ENCODE results near the gene MICU1.
"Not testable (repeated sequence)": the region's sequence is repeated elsewhere in the genome, so short reads cannot be mapped to it uniquely, and the experiment has no call there.

Gene MICU1, protein sequence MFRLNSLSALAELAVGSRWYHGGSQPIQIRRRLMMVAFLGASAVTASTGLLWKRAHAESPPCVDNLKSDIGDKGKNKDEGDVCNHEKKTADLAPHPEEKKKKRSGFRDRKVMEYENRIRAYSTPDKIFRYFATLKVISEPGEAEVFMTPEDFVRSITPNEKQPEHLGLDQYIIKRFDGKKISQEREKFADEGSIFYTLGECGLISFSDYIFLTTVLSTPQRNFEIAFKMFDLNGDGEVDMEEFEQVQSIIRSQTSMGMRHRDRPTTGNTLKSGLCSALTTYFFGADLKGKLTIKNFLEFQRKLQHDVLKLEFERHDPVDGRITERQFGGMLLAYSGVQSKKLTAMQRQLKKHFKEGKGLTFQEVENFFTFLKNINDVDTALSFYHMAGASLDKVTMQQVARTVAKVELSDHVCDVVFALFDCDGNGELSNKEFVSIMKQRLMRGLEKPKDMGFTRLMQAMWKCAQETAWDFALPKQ

GRCh38 chr10:72625608-72626443 is at the start of gene MICU1:
Gene MICU1, minus strand, starts transcription at chr10:72626079. Its CDS starts 59,286 bp downstream, at chr10:72566793.
- peak; percentile 97 for DNase-seq

- not testable (repeated sequence) for DNase-seq
These were observed 48.3 kb upstream of the MICU1 start for GRCh38 chr10:72674174-72674573.

DNA sequence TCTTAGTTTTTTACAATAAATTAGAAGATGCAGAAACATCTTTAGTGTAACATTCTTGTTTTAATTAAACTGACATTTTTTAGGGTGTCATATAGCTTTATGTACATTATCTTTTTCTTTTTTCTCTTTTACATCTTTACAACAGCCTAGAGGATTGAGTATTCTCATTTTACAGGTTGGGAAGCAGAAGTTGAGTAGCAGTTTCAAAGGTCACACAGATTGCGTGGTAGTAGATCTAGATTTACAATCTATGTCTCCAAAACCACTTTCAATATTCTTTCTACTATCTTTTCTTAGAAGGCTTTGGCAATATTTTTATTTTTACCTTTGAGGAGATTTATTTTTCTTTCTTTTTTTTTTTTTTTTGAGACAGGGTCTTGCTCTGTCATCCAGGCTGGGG is 47.4 kb upstream of the MICU1 start:
- DNase-seq = no peak

DNA sequence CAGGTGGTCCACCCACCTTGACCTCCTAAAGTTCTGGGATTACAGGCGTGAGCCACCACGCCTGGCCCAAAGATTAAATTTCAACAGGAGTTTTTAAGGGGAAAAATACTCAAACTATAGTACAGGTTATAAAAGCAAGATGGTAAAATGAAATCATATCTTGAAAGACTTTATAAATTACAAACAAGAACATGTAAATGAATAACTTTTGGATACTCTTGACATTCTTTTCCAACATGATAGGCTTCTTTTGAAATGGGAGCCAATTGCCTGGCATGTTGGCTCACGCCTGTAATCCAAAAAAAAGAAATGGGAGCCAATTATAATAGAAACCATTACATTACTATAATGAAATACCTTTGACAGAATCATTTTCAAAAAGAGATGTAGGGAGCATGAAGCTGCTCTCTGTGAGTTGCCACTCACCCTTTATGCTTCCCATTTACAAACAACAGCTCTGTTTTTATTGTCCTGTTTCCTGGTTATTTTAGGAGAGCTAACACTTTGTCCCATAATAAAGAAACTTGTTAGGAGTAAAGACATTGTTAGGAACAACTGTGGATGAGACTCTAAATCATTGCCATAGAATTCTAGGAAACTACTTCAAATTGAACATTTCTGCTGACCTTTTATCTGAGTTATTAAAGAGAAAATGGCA is 41.5 kb upstream of the MICU1 start:
- DNase-seq = no peak

GRCh38 chr10:72665925-72666324 is 40.0 kb upstream of the MICU1 start:
- DNase-seq = no peak

GRCh38 chr10:72663971-72664370 is 38.1 kb upstream of the MICU1 start:
- DNase-seq = no peak

DNA sequence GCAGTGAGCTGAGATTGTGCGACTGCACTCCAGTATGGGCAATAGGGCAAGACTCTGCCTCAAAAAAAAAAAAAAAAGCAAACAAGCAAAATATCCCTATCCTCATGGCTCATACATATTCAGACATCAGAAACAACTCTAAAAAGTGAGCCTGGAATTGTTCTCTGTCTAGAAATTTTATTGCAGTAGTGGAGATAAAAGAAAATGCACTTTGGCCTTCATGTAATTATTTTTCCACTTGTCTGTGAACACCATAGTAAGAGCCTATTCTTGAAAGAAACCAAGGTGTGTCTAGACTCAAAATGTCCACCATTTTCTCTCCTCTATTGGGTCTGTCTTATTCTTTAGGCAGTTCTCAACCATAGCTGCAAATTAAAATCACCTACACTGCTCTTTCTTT is 35.6 kb upstream of the MICU1 start:
- no peak for DNase-seq

DNA sequence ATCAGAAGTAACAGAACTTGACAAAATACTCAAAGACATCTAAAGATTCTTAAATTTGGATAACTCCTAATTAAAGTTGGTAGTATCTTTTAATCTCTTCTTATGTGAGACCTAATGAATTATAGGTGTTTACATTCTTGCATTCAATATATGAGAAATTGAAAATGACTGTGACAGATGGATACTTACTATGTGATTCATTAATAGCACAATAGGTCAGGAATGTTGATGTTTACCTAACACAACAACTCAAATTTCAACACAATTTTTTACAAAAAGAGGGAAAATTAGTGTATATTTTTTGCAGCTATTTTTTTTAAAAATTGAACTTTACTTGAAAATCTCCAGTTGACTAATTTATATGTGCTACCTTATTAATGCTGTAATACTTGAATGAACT is 34.3 kb upstream of the MICU1 start:
- no peak for DNase-seq

GRCh38 chr10:72659694-72660093 is 33.8 kb upstream of the MICU1 start:
- DNase-seq = no peak

- no peak for DNase-seq
These were observed 33.0 kb upstream of the MICU1 start for GRCh38 chr10:72658696-72659400.

DNA sequence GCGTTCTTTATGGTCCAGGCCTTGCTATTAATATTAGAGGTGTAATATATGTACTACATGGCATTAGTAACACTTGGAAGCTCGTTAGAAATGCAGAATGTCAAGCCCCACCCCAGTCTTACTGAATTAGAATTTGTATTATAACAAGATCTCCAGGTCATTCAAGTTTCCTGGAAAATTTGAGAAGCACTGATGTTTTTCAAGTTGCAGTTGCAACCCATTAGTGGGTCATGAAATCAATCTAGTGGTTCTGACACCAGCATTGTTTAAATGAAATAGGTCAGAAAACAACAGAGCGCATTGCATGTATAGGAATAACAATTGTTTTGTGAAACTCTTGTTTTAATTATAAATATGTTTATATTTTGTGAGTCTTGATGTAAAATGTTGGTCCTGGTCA is 28.8 kb upstream of the MICU1 start:
- no peak for DNase-seq

DNA sequence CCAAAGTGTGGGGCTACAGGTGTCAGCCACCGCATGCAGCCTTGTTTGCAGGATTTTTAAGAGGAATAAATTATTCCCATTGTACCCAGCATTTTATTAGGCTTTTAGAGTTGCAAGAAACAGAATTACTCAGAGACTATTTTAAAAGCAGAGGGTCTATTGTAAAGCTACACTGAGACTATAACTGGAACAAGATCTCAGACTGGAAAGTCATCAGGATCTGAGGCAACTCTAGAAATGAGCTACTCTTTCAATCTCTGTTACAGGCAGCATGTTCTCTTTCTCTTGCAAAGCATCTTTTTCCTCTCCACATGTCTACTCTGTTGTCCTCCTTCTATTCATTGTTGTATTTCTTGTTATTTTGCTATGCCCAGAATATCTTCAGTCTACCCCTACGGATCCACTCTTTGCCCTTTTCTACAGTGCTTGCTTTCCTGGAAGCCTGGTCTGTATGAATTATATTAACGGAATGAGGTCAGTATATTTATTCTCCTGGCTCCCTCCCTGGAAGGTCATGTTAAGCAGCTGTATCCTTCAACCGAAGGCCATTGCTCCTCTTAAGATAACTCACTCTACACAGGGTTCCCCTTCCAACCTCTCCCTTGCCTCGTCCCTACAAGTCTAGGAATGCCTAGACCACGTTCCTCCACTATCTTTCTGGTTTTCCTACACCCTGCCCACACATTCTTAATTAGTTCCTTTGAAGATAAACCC is 27.7 kb upstream of the MICU1 start:
- DNase-seq = no peak

GRCh38 chr10:72649291-72649690 is 23.4 kb upstream of the MICU1 start:
- DNase-seq = no peak

GRCh38 chr10:72648301-72648700 is 22.4 kb upstream of the MICU1 start:
- DNase-seq = no peak

DNA sequence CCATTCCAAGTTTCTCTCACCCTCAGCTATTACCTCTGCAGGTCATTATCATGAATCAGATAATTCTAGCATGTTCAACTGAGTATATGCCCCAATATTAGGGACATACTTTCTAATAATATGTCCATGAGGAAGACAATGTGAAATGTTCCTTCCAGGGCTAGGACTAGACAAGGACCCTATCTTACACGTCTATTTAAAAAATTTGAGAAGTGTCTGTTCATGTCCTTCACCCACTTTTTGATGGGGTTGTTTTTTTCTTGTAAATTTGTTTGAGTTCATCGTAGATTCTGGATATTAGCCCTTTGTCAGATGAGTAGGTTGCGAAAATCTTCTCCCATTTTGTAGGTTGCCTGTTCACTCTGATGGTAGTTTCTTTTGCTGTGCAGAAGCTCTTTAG is 21.1 kb upstream of the MICU1 start:
- DNase-seq = not testable (repeated sequence)

- DNase-seq = no peak
These were observed 19.5 kb upstream of the MICU1 start for GRCh38 chr10:72645263-72645858.

DNA sequence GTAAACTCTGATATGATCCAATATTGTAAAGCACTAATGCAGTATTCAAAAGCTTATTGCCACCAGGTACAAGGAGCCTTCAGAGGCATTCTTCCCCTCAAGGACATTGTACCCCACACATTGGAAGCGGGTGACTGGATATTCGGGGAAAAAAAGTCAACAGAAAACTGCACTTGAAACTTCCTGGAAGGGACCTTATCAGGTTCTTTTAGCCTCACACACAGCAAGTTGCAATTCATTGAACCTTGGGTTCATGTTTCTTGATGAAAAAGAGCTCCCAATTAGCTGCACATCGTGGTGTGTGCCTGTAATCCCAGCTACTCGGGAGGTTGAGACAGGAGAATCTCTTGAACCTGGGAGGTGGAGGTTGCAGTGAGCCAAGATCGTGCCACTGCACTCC is 16.4 kb upstream of the MICU1 start:
- no peak for DNase-seq

DNA sequence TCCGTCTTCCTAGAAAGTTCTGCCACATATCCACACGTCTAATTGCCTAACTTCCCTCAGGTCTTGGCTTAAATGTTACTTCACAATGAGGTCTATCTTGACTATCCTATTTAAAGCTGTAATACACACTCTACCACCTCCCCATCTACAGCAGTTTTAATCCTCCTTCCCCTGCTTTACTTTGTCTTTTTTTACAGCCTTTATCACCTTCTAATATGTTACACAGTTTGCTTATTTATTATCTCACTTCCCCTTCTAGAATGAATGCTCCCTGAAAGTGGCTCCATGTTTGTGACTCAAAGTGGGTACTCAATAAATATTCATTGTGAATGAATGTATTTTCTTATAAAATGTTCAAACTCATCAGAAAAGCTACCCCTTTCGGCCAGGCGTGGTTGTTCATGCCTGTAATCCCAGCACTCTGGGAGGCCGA is 13.6 kb upstream of the MICU1 start:
- no peak for DNase-seq

GRCh38 chr10:72638586-72639440 is 12.9 kb upstream of the MICU1 start:
- no peak for DNase-seq

- peak; percentile 17 for DNase-seq
These were observed 11.5 kb upstream of the MICU1 start for GRCh38 chr10:72637398-72637857.
